KOPT-K1 (cell line): ENCODE data around the gene ARMC2.
"Not testable (repeated sequence)": the region's sequence is repeated elsewhere in the genome, so short reads cannot be mapped to it uniquely, and the experiment has no call there.

Experiments
- H3K27ac ChIP-seq: fragments of 200-600 bp; sonication (generic); 2 replicates; pipeline ENCODE4 v1.5.1; 2016; ENCODE audit warnings: antibody characterized with exemption, mild to moderate bottlenecking, low read depth, low read length; ENCODE audit not compliant: poor library complexity, severe bottlenecking
- H3K36me3 ChIP-seq: fragments of 200-600 bp; sonication (generic); 2 replicates; pipeline ENCODE4 v1.5.1; 2017; ENCODE audit warnings: antibody characterized with exemption, mild to moderate bottlenecking, low read length, moderate library complexity; ENCODE audit not compliant: insufficient read depth
- H3K9me3 ChIP-seq: fragments of 200-600 bp; sonication (generic); 2 replicates; pipeline ENCODE4 v1.5.1; 2017; ENCODE audit warnings: antibody characterized with exemption, low read length, mild to moderate bottlenecking; ENCODE audit not compliant: insufficient read depth, poor library complexity, severe bottlenecking

Gene ARMC2

DNA sequence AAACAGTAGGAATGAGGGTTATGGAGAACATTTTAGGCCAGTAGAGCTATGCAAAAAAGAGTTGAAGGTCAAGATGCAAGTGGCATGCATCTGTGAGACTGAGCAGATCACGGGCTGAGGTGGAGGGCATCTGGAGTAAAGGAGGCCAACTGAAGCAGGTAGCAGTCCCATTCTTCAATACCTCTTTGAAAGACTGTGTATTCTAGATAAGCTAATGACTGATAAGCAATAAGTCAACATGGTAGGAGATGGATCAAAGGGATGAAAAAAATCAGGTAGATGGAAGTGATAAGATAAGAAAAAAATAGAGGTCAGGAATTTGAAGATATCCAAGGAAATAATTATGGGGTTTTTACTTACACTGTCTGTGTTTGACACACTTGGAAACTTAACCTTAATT lies 55.6 kb downstream of the ARMC2 start:
- Histone ChIP-seq H3K36me3 (no peaks in the 10 kb centered on the region), H3K27ac (no peak overlapping the region), H3K9me3 (no peaks in the 10 kb centered on the region)

DNA sequence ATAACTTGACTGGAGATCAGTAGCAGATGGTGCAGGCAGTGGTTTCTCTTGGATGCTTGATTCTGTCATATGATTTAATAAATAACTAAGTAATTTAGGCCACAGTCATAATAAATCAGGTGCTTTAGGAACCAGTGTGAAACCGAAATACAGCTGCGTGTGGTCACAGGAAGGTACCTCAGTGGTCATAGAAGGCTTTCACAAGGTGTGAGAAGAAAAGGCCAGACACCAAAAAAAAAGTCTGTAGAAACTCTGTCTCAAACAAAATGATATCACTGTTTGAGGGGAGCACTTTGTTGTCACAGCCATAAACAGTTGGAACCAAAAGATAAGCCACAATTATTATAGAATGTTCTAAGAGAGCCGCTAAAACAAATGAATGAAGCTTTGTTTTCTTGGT lies 56.5 kb downstream of the ARMC2 start:
- Histone ChIP-seq H3K9me3 (no peaks in the 10 kb centered on the region), H3K36me3 (no peaks in the 10 kb centered on the region), H3K27ac (no peak overlapping the region)

DNA sequence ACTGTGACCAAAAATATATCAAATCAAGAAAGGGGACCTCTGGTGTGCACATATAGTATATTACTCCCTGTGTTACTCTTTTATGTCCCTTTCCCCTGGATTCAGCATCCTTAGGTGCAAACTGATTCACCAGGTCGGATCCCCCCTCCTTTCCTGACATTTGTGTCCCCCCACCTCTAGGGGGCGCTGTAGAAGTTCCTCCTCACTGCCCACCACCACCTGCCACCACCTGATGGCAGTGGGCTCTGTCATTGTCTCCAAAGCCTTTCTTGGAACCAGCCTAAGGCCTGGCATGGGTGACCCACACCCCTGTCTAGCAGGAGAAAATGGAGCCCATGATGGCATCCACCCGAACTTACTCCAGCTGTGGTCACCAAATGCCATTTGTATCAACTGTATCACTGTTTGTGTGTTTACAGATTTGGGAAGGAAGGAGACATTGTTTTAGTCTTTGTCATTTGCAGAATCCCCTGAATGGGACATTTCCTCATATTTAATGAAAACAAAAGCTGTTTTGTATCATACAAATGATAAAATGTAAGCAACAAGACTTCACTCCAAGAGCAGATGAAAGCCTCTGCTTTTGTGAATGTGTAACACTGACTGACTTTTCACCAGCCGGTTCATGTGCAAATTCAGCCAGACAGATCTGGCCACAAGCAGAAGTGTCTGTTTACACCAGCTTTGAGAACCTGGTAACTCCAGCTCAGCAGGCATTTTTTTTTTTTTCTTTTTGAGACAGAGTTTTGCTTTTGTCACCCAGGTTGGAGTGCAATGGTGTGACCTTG lies 66.2 kb downstream of the ARMC2 start:
- H3K27ac ChIP-seq, result no peak overlapping the region
- no peaks in the 10 kb centered on the region for H3K36me3 ChIP-seq

DNA sequence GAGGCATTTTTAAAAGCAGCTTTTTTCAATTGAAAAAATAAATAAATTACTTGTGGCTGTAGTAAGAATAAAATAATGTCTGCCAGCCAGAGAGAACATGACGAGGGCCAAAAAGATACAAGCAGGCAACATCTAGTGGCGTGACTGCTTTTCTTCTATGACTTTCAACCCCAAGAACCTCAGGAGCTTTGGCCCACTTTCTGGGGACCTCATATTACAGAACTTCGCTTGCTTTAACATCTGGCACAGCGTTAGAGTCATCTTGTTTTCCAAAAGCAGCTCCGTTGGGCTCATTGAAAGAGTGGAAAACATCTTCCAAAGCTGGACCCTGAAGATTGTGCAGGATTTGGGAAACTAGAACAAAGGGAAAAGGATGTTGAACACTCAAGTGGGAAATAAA lies 67.0 kb downstream of the ARMC2 start:
- H3K36me3 ChIP-seq, result no peaks in the 10 kb centered on the region
- no peak overlapping the region for H3K27ac ChIP-seq
- no peaks in the 10 kb centered on the region for H3K9me3 ChIP-seq

More for the DNA sequence above, 66.2 kb downstream of the ARMC2 start:
- H3K9me3 ChIP-seq, result no peaks in the 10 kb centered on the region

DNA sequence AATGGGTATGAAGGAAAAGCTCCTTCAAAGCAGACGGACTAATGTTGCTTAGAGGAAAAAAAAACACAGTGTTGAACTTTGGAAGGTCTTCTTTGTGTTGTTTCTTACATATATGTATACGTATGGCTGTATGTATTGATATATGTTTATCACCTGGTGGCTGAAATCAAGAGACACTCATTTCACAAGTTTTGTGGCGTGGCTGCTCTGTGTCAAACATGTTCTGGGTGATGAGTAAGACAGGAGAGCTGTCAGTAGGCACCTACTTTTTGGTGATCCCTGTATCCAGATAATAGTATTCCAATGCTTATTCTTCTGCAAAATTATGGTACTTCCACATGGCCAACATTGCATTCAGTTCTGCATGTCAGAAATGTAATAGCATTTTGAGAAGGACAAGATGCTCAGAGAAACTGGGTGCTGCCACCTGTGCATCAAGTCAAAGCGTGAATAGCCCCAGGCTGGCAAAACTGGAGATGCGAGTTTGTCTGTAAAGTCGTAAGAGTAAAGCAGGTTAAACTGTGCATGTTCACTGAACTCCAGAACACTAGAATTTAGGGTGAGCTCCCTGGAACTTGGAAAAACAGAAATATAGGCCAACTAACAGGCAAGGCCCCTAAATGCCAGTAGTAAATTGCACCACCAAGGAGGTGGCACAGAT lies 67.9 kb downstream of the ARMC2 start:
- no peaks in the 10 kb centered on the region for H3K36me3 ChIP-seq
- H3K27ac ChIP-seq, result no peak overlapping the region
- no peaks in the 10 kb centered on the region for H3K9me3 ChIP-seq

DNA sequence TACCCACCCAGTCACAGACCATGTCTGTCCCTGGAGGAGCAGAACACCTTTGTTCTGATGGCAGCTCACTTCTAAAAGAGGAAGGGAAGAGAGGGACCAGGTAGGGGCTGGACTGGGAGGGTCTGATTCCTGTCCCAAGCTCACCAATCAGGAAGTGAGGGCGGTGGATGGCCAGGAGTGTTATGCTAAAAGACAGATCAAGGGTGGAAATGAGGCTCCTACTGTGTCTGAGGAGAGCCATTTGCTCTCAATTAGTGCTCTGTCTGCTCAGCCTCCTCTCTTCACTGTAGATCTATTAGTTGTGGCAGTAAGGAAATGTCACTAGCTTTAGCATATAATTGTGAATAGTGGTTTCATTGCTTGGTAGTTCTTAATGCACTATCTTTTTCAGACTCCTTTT lies 72.5 kb downstream of the ARMC2 start:
- Histone ChIP-seq H3K27ac (no peak overlapping the region), H3K9me3 (no peaks in the 10 kb centered on the region), H3K36me3 (no peaks in the 10 kb centered on the region)

DNA sequence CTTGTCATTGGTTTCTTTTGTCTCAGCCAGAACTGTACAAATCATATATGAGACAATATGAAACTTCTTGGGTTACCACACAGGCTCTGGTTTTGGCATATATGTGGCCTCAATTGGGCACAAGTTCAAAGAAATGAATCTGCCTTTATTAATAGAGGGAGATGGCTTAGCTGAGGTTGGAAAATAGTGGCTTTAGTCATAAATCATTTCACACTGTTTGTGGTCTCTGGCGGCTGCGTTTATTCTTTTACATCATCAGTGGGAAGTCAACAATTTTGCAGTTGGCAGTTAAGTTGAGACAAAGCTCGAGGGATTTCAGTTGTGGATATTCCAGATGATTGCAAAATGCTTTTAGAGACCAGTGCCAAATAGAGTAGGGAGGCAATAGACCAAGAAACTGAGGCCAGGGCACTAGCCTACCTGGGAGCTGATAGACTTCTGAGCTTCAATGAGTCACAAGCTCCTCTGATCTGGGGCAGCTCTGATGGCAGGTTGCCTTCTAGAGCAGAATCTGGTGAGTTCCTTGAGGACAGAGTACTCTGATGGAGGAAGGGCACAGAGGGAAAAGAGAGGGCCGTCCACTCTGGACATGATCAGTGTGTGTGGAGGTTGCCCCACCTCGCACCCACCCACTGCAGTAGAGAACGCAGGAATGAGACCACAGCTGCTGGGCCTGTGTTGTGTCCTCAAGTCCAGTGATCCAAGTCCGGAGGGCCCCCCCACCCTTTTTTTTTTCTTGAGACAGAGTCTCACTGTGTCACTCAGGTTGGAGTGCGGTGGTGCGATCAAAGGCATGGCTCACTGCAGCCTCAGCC lies 73.5 kb downstream of the ARMC2 start:
- Histone ChIP-seq H3K9me3 (no peaks in the 10 kb centered on the region), H3K27ac (no peak overlapping the region), H3K36me3 (no peaks in the 10 kb centered on the region)

DNA sequence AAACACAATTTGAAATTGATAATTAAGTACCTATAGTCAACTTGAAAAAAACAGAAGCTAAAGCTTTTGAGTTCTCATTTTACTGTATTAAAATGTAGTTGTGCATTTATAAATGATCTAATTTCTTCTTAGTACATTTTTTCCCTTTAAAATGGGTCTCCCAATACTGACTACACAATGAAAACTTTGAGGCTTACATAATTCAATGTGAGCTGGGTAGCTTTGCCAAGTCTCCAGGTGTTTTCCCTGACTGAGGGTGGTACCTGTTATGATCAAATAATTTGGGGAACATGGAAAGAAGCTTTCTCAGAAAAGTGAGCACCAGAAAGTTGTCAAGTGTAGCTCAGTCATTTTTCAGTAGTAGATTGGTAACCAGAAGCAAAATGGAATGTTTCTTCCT lies 74.3 kb downstream of the ARMC2 start:
- no peaks in the 10 kb centered on the region for H3K9me3 ChIP-seq
- no peaks in the 10 kb centered on the region for H3K36me3 ChIP-seq
- H3K27ac ChIP-seq, result no peak overlapping the region

DNA sequence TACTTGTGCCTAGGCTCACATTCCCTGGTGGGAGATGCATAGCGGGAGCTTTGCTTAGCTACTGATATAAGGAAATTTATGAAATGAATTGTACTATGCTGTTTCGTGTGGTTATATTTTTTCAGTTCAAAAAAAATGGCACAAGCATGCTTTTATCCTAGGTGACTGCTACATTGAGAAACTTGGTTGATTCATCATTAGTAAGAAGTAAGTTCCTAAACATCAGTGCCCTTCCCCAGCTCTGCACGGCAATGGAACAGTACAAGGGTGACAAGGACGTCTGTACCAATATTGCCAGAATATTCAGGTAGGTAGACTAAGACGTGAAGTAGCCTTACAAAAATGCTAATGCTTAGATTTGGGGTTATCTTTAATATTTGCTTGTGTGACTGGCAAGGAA lies 79.7 kb downstream of the ARMC2 start:
- Histone ChIP-seq H3K9me3 (no peaks in the 10 kb centered on the region), H3K36me3 (no peaks in the 10 kb centered on the region), H3K27ac (no peak overlapping the region)

DNA sequence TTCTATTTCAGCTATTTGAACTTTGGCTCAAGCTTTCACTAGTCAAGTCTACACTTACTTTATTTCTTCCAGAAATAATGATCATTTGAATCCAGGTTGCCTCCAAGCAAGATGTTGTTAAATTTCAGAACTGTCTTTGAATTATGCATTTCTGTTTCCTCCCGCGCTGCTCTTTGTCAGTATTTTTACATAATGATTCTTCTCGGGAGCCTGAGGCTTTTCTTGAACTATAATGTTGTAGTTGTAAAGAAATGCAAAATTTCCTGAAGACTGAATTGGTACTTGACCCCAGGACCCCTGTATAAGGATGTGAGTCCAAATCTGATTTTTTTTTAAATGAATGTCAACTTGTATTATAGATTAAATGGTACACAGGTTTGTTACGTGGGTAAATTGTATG lies 80.4 kb downstream of the ARMC2 start:
- Histone ChIP-seq H3K9me3 (no peaks in the 10 kb centered on the region), H3K36me3 (no peaks in the 10 kb centered on the region), H3K27ac (no peak overlapping the region)

DNA sequence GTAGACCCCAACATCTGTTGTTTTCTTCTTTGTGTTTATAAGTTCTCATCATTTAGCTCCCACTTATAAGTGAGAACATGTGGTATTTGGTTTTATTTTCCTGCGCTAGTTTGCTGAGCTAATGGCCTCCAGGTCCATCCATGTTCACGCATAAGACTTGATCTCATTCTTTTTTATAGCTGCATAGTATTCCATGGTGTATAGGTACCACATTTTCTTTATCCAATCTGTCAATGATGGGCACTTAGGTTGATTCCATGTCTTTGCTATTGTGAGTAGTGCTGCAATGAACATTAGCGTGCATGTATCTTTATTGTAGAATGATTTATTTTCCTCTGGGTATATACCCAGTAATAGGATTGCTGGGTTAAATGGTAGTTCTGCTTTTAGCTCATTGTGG lies 82.9 kb downstream of the ARMC2 start:
- not testable (repeated sequence) for H3K36me3 ChIP-seq, H3K9me3 ChIP-seq, H3K27ac ChIP-seq

DNA sequence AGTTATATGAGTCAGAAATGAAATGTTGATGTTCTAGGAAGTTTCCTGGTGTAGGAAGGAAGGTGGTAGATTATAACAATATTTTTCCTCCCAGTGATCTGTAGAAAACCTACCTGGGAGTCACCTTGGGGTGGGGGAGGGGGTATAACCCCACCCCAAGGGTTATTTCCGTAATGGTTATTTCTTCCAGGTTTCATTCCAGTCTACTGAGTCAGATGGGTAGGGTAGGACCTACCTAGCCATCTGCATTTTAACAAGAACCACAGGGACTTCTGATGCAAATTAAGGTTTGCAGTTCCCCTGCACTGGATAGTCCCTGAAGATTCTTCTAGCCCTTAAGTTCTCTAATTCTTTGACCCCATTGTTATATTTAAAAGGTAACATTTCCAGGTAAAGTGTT lies 88.9 kb downstream of the ARMC2 start:
- Histone ChIP-seq H3K27ac (no peak overlapping the region), H3K9me3 (peaks cover 8% of the 10 kb centered on the region), H3K36me3 (no peaks in the 10 kb centered on the region)

DNA sequence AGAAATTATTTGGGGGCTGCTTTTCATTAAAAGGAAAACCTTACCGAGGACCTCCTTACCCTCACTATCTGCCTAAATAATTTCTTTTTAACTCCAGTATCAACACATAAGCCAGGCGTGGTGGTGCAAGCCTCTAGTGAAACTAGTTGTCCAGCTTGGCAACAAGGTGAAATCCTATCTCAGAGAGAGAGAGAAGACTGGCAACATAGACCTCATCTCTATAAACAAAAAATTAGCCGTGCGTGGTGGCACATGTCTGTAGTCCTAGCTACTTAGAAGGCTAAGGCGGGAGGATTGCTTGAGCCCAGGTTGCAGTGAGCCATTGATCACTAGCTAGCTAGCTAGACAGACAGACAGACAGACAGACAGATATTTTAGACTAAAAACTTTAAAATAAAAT lies 92.5 kb downstream of the ARMC2 start:
- Histone ChIP-seq H3K27ac (no peak overlapping the region), H3K36me3 (no peaks in the 10 kb centered on the region), H3K9me3 (peaks cover 8% of the 10 kb centered on the region)

DNA sequence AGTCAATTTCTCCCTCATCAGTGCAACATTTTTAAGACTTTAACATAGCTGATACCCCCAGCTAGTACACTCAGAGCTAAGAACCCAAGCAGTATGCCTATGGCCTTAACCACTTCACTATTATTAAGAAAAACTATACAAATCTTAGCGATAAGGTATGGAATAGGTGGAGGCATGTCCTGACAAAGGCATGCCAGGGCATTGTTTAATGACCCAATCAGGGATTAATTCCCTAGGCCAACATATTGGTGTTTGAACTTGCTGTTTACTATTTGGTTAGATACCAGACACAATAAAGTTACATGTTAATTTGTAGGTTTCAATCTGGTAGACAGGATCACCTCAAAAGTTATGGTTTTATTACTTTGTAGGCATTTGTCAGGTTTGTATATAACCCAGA lies 93.1 kb downstream of the ARMC2 start:
- Histone ChIP-seq H3K36me3 (no peaks in the 10 kb centered on the region), H3K9me3 (peaks cover 8% of the 10 kb centered on the region), H3K27ac (no peak overlapping the region)

DNA sequence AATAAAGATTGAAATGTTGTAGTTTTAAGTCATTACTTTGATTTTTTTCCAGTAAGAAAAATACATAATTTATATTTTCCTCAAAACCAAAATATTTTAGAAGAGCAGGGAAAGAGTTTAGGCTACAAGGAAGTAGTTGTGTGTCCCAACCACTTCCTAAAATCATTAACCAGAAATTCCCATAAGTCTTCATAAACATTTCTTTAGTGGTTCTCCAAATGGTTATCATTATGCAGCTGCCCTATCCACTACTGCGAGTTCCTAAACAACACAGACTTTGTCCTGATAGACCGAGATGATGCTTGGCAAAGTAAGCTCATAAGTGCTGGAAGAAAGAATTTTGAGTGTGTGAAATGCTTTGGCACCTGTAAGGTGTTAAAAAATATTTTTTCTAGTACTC lies 93.6 kb downstream of the ARMC2 start:
- H3K27ac ChIP-seq, result peak overlapping the region; percentile 68
- H3K9me3 ChIP-seq, result peaks cover 8% of the 10 kb centered on the region
- no peaks in the 10 kb centered on the region for H3K36me3 ChIP-seq
